ENCODE data around the gene FUNDC1.
"Not testable (repeated sequence)": the region's sequence is repeated elsewhere in the genome, so short reads cannot be mapped to it uniquely, and the experiment has no call there.

The FUNDC1 gene

DNA sequence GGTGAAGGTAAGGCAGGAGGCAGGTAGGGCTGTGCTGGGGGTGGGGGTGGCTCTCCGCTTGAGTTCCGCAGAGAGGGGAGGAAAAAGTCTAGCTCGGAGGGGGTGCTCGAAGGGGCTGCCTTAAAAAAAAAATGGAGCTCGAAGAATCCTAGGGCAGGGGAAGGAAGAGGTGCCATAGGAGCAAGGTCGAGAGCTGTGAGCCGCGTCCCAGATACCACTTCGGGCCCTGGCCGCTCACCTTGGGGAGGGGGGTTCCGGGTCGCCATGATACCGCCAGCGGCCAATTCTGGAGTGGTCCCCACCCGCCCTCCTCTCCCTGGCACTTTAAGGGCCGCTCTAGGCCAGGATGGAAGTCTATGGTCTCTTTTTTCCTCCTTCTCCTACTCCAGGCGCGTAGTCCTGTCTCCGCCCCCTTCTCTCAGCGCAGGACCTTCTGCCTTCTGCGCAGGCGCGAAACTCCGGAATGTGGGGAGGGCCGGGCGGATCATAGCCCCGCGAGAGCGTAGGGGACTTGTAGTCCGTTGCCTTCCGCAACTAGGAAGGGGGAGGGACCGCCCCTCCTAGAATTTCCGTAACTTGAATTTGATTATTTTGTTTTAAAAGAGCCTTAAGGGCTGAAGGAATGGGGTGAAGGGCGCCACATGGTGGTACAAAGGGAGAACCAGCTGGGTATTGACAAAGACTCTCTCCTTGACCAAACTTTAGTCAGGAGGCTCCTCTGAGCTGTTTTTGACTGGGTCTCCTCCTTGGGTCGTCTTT is at the start of gene FUNDC1:
FUNDC1 (minus strand) TSS at position 293 of the 759 bp plus-strand sequence; CDS start at position 266, 27 bp downstream.
- DNase-seq: peak; percentile 75 to 99 (median 97)

DNA sequence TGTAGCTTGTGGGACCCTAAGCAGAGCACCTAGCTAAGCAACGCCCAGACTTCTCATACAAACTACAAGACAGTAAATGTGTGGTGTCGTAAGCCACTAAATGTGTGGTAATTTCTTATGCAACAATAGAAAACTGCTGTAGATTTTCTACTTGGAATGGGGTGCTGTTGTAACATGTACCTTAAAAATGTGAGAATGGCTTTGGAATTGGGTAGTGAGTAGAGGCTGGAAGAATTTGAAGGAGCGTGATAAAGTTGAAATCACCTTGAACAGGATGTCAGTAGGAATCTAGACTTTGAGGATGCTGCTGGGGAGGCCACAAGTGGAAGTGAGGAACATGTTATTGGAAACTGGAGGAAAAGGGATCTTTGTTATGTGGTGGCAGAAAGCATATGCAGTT is 43.2 kb upstream of the FUNDC1 start:
- no peak for DNase-seq

GRCh38 chrX:44580466-44580865 is 37.8 kb upstream of the FUNDC1 start:
- DNase-seq: no peak

- no peak for DNase-seq
Observed at GRCh38 chrX:44572340-44572938, 29.8 kb upstream of the FUNDC1 start.

DNA sequence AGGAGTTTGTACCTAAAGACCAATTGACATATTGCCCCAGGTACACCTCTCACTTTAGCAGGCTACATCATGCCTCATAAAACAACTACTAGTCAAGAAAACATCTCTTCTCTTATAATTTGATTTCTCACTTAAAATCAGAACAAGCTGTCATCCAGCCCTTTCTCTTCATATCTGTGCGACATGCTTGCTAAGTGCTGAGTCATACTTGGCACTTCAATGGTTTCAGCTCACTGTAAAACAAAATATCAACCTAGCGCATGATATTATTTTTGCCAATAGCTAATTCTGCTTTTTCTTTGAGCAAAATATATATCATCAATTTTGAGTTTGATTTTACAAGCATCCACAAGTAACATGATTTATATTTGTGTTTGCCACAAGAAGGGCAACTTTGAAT is 27.9 kb upstream of the FUNDC1 start:
- DNase-seq: no peak

DNA sequence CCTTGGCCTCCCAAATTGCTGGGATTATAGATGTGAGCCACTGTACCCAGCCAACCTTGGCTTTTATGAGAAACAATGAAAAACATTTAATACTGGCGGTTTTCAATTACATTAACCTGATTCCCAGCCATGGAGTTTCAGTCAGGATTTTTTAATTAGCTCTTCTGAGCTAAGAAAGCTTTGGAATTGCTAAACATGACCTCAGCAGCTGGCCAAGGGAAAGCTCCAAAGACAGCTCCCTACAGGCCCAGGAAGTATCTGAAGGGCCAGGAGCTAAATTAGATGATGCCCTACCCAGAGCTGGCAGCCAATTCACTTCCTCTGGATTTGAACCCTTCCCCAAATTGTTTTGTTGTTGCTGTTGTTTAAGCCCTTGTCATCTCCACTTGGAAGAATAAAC is 26.5 kb upstream of the FUNDC1 start:
- no peak for DNase-seq

DNA sequence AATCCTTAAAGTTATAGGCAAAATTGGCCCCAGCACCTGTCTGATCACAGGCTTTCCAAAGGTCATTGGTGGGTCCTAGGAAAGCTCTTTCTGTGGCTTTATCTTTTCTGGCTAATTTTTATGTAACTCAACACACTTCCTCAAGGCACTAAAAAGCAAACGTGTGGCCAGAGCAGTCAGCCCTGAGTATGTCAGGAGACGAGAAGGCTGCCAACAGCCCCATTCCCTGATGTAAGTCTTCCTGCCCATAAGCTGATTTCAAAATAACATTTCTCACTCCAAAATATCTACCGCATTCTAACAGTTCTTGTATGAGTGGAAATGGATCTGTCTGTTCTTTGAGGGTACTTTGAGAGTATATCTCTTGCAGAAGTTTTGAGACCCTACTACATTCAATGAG is 25.5 kb upstream of the FUNDC1 start:
- DNase-seq: no peak

- not testable (repeated sequence) for DNase-seq
Observed at GRCh38 chrX:44561896-44562295, 19.2 kb upstream of the FUNDC1 start.

- no peak for DNase-seq
Observed at GRCh38 chrX:44550563-44550962, 7.9 kb upstream of the FUNDC1 start.

- not testable (repeated sequence) for DNase-seq
Observed at GRCh38 chrX:44545454-44545853, 2.8 kb upstream of the FUNDC1 start.

DNA sequence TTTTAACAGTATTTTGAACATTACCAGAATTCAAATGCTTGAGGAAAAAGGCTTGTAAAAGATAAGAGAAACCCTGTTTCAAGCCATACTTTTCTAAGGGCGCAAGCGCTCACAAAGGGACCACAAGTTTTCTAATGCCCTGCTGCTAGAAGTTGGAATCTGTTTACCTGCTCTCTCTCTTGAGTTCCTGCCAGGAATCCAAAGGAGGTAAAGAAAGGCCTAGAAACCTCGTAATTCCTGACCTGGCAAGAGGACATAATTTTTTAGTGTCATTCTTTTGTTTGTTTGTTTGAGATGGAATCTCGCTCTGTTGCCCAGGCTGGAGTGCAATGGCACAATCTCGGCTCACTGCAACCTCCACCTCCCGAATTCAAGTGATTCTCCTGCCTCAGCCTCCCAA is 1.4 kb upstream of the FUNDC1 start:
- DNase-seq: no peak

GRCh38 chrX:44536198-44536597 is 6.5 kb downstream of the FUNDC1 start:
- DNase-seq: no peak

DNA sequence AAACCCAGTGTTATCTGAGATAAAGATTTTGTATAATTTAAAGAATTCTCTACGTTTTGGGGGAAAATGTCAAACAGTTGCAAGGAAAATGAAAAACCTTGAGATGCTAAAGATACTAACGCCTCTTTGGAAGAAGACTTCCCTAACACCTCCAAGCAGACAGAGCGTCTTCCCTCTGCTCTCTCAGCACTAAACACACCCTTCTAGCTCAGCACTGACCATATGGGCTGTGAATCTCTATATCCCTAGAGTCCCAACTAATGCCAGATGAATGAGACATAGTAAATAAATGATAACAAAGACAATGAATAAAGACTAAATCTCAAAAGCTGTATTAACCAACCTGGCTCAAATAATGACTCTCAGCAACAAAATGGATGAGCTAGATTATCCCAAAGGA is 13.3 kb downstream of the FUNDC1 start:
- DNase-seq: no peak

- no peak for DNase-seq
Observed at GRCh38 chrX:44514272-44514671, 28.4 kb downstream of the FUNDC1 start.

DNA sequence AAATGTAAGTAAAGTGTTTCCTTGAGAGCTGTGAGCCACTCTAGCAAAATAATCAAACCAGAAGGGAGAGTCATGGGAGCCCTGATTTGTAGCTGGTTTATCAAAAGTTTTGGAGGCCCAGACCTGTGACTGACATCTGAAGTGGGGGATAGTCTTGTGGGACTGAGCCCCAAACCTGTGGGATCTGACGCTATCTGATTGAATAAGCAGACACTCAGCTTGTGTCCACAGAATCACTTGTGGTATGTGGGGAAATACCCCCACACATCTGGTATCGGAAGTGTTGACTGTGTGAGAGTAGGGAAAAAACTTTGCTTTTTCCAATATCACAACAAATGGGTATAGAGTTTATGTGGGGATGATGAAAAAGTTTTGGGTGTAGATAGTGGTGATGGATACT is 35.4 kb downstream of the FUNDC1 start:
- DNase-seq: no peak

DNA sequence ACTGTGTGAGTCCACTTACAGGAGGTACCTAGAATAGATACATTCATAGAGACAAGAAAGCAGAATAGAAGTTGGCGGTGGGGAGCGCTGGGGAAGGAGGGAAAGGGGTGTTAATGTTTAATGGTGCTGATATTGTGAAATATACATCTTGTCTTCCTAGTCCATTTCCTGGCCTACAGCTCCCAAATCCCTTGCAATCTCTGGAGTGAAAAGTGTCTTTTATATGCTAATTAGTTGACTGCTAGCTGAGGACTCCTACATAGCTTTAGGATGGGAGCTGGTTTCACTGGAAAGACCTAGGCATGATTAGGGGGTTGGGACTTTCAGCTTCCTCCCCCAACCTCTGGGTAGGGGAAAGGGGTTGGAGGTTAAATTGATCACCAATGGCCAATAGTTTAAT is 36.0 kb downstream of the FUNDC1 start:
- DNase-seq: no peak

GRCh38 chrX:44503560-44503959 is 39.1 kb downstream of the FUNDC1 start:
- DNase-seq: no peak

DNA sequence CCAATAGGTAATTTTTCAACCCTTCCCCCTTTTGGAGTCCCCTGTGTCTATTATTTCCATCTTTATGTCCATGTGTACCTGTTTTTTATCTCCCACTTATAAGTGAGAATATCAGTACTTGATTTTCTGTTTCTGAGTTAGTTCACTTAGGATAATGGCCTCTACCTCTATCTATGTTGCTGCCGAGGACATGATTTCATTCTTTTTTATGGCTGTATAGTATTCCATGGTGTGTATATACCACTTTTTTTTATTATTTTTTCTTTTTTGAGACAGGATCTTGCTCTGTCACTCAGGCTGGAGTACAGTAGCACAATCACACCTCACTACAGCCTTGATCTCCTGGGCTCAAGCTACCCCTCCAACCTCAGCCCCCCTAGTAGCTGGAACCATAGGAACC is 47.6 kb downstream of the FUNDC1 start:
- DNase-seq: no peak

GRCh38 chrX:44494357-44494756 is 48.3 kb downstream of the FUNDC1 start:
- no peak for DNase-seq

DNA sequence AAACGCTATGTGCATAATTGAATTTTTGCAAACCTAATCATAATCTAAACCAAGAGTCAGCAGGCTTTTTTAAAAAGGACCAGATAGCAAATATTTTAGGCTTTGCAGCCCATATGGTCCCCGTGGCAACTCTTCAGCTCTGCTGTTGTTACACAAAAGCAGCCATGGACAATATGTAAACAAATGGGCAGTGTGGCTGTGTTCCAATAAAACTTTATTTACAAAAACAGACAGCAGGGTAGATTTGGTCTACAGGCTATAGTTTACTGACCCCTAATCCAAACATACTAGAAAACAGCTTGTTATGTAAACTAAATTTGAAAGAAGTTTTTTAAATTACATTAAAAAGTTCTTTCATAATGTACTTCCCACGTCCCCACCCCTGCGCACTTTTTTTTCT is 53.1 kb downstream of the FUNDC1 start:
- no peak for DNase-seq

DNA sequence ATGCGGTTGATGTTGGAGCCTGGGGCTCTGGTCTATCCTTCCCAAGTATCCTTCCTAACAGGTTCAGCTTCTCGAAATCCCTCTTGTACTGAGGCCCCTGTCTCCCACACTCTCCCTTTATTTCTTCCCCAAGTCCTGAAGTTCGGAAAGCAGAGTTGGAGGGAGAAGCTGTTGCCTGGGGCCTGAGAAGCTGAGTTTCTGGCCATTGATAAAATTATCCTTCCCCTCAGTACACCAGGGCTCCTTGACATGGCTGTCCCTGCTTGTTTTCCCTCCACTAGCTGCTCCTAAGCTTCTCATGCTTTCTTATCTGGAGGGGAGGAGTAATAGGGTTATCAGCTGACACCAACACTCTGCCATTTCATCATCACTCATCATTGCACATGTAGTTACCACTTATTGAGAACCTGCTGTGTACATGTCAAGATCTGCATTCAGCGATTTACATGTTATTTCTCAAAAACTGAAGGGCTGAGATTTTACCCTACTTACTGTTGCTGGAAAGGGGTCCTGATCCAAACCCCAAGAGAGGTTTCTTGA is 58.0 kb downstream of the FUNDC1 start:
- DNase-seq: no peak

GRCh38 chrX:44483965-44484606 is 58.6 kb downstream of the FUNDC1 start:
- DNase-seq: no peak

- no peak for DNase-seq
Observed at GRCh38 chrX:44482575-44482974, 60.1 kb downstream of the FUNDC1 start.

GRCh38 chrX:44480591-44480990 is 62.1 kb downstream of the FUNDC1 start:
- no peak for DNase-seq

All from NCI-H1417 (cell line).